Measurements from ENCODE around the gene SORCS2.

Gene SORCS2

DNA sequence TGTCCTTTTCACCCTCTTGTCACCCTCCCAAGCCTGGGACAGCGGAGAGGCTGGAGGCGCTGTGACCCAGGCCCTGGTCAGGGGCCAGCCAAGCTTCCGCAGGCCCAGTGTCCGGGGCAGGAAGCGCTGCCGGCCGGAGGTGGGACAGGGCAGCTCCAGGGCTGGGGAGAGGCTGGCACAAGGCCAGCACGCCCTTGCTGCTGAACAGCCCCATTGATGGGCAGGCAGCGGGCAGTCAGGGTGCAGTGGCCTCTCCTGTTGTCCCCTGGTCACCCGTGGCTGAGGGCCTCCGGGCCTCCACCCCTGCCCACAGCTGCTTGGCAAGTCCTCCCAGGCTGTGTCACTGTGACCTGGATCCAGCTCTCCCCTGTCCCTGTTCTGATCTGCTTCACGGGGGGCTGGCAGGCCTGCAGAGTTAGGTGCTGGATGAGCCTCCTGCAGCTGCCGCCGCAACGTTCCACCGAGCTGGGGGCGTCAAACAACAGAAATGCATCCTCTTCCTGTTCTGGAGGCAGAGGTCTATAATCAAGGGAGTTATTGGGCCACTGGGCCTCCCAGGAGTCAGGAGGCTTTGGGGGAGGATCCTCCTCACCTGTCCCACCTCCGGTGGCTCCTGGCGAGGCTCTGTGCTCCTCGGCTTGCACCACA lies 134.5 kb downstream of the SORCS2 start:
- no peak for DNase-seq (ENCODE audit: low spot score)

DNA sequence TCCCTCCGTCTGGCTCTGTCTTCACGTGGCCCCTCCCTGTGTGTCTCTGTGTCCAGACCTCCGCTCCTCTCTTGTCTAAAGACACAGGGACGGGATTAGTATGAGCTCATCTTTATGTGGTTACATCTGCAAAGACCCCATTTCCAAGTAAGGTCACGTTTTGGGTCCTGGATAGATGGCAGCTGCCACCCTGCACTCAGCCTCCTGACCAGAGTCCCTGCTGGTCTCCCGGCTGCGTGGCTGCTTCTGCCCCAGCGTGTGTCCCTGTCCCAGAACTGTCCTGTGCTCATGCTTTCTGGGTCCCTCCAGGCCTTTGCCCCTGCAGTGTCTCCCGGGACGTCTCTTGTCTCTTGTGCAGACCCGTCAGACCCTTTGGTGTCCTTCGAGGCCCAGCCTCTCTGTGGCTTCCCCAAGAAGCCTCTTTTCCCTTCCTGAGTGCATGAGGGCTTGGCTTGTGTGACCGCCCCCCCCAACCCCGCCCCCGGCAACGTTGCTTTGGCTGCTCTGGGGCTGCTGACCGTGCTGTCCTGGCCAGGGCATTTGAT lies 135.1 kb downstream of the SORCS2 start:
- DNase-seq (ENCODE audit: low spot score): no peak

DNA sequence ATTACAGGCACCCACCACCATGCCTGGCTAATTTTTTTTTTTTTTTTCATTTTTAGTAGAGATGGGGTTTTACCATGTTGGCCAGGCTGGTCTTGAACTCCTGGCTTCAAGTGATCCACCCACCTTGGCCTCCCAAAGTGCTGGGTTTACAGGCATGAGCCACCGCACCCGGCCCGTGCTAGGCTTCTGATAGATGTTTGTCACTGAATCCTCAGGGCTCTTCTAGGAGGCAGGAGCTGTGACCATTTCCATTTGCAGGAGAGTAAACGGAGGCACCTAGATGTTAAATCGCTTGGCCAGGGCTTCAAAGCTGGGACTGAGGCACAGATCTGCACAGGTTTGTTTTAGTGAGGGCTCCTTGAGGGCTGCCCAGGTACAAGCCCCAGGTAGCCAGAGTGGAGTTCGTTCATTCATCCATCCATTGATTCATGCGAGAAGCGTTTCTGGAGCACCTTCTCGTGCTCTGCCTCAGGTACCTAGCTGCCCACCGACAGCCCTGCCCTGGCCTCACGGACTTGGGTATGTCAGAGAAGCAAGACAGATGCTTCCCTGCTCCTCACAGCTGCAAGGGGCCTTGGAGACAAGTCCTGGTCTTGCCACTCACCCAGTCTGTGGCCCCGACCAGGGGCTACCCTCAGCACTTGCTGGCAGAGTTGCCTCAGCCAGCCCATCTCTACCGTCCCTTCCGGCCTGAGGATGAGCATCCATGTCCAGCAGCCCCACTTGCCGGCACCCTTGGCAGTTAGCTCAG lies 136.0 kb downstream of the SORCS2 start:
- DNase-seq (ENCODE audit: low spot score): no peak

DNA sequence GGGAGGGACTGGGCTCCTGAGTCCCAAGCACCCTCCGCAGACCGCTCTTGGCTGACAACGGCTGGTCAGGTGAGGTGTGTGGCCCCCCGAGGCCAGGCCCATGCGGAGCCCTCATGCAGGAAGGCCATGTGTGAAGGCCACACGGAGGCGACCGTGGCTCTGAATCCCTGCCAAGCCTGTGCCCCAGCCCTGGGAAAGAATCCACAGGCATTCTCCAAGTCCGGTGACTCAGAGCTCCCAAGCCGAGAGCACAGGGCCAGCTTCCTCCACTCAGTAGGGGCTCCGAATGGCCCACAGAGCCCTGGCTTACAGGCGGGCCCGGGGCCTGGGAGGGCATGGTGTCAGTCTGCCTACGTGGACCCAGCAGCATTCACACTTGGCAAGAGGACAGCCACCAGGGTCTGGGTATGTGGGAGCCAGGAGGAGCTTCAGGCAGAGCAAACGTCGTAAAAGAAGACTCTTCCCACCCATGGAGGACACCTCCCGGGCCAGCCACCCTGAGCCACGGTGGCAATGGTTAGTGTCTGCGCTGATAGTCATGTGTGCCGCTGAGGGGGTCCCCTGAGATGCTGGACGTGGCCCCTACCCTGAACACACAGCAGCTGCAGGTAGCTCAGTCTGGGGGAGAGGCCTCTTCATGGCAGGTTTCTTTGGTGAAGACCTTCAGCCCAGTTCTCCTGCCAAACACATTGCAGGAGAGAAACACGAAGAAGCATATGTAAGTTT lies 136.7 kb downstream of the SORCS2 start:
- peak; percentile 62 for DNase-seq (ENCODE audit: low spot score)

DNA sequence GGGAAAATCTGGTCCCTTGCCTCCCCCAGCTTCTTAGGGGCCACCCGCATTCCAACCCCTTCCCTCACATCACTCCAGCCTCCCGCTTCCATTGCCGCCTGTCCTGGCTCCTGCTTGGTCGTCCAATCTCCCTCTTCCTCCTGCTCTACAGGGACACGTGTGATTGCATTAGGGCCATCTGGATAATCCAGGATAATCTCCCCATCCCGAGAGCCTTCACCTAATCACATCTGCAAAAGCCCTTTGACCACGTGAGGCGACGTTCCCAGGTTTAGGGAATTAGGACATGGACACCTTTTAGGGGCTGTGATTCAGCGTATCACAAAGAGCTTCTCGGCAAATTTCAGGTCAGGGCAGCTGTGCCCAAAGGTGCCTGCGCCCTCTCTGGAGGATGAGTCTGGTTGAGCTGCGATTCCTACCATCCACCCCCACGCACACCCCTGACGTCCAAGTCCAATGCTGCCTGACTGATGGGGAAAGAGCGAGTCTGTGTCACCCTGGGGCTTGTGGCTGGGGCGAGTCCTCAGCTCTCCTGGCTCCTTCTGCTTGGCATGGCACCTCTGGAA lies 137.8 kb downstream of the SORCS2 start:
- no peak for DNase-seq (ENCODE audit: low spot score)

DNA sequence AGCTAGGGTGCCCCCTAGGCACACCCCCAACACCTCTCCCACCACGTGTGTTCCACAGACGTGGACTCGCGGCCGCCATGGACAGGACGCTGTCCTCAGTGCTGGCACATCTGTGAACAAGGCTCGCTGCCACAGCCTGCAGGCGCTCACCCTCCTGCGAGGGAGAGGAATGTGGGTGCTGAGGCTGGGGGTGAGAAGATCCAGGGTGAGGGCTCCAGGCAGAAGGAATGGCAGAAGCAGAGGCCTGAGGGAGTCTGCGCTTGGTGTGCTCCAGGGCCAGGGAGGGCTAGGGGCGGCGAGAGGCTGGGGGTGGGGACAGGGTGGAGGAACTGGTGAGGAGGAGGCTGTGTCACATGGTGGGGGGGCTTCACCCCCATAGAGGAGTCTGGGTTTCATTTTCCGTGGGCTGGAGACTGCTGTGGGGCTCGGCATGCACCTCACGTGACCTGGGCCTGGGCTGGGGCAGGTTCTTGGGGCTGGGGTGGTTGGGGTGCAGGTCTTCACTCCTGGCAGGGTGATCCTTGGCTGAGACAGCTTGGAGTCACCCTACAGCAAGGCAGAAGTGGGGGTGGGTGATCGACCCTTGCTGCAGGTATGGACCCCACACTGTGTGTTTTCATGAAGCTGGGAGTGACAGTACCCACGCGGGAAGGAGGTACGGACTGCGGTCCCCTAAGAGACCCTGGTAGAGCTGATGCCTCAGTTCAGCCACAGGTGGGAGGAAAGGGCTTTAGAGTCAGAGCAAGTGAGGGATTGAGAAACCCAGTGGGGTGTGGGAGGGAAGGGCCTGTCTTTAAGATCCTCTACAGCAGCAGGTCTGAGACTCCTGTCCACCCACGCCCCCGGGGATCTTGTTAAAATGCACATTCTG lies 138.7 kb downstream of the SORCS2 start:
- no peak for DNase-seq (ENCODE audit: low spot score)

DNA sequence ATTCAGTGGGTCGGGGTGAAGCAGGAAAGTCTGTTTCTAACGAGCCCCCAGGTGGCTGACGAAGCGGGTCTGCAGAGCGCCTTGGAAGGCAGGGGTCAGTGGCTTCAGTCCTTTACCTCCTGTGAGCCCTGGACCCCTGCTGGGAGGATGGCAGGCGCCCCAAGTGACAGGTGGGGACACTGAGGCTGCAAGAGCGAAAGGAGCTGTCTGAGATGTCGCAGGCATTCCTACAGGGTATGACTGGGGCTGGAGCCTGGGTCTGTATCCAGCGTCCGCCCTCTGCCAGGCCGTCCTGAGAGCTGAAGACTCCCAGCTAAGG lies 139.3 kb downstream of the SORCS2 start:
- no peak for DNase-seq (ENCODE audit: low spot score)

DNA sequence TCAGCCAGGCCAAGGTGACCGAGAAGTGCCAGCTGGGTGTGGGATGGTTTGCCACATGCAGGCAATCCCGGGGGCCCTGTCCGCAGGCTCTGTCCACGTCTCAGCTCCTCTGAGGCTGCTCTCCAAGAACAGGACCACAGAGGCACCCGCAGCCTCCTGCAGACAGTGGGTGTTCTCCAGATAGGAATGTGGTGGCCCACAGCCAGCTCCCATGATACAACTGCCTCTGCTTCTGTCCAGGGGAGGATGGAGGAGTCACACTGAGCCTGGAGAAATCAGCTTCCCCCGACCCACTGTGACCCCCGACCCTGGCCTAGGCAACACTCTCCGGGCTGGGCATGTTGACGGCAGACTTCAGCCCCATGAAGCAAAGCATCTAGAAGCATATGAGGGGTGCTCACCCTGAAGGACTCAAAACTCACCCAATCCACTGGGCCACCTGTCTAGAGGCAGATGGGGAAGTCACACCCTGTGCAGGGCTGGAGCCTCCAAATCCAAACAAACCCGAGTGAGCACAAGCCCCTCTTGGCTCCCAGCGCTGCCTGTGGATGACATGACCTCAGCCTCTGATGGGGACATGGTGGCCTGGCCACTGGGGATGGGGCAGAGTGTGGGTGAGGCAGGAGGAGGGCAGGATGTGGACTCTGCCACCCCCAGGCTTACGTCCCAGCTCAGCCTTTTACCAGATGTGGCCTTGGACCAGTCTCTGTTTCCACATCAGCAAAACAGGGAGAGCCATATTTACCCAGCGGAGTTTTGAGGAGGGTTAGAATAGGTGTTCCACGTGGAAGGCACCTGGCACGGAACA lies 140.1 kb downstream of the SORCS2 start:
- DNase-seq (ENCODE audit: low spot score): no peak

DNA sequence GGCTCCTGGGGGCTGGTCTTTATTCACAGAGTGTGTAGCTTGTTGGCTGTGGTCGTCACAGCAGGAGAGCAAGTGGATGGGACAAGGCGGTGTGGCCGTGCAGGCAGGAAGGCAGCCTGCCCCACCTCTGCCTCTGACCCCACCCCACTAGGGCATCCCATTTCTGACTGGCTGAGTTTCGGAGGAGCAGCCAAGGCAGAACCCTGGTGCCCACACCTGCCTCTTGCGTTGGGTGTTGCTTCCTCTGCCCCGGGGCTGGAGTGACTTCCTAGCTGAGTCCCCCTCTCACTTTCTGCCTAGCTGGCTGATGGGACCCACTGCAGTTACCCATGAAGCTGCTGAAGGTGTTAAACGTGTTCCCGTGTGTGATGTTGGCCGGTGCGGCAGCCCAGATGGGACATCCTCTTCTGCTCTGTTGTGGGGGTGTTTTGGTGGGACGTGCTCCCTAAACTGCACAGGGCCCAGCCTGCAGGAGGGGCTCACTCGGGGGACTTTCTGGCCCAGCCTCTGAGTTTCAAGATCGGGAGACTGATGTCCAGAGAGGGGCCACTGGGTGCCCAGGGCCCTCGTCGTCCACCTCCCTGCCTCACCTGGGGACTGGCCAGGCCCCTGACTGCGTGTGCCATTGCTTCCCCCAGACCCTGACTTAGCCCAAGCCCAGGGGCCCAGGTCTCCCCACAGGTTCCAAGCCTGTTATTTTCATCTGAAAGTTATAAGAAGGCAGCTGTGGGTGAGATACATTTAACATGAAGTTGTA lies 140.9 kb downstream of the SORCS2 start:
- no peak for DNase-seq (ENCODE audit: low spot score)

DNA sequence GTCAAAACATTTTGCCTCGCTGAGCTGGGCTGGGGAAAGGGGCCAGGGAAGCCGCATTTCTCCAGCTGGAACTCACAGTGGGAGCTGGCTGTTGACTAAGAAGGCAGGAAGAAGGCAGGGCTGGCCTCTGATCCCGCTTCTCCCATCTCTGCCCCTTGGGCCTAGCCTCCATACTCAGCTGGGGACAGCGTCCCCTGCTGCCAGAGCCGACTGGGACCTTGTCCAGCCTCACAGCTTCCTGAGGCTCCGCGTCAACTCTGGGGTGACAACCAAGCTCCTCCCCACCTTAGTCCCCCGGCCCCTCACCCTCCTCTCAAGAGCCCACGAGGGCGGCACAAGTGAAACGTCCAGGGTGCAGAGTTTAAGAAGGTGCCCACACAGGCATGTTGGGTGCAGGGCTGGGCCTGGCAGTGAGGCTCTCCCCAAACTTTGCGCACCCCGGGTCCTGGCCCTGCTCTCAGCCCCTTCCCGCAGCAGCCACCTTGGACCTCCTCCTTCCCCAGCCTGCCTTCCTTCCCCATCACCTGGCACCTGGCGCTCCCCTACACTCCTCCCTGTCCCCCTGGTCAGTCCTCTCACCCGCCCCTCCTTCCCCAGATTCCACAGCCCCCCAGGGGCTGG lies 141.6 kb downstream of the SORCS2 start:
- DNase-seq (ENCODE audit: low spot score): no peak

DNA sequence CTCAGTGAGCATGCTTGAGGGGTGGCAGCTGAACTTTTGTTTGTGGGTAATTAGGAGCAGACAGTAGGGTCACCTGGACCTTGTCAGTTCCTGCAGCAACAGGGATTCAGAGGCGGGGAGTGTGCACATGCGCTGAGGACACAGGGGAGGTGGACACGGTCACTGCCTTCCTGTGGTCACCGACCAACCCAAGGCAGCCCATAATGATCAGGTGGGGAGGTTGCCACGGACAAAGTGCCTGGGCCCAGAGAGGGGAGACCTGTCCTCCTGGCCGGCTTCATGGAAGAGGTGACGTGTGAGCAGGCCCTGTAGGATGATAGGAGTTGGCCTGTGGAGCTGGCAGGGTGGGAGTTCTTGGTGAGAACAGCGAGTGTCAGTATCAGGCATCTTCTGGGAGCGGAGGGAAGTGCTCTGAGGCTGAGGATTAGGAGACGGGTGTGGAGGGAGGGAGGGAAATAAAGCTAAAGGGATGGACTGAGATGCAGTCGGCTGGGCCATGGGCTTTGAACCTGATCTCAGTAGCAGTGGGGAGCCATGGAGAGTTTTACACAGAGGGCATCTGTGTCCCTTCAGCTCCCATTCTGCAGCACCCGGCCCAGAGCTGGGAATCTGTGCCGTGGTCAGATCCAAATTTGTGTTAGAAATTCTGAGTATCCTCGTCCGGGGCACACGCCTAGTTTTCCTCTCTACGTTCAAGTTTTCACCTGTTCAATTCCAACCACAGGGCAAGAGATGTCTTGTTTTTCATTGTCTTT lies 142.4 kb downstream of the SORCS2 start:
- no peak for DNase-seq (ENCODE audit: low spot score)

DNA sequence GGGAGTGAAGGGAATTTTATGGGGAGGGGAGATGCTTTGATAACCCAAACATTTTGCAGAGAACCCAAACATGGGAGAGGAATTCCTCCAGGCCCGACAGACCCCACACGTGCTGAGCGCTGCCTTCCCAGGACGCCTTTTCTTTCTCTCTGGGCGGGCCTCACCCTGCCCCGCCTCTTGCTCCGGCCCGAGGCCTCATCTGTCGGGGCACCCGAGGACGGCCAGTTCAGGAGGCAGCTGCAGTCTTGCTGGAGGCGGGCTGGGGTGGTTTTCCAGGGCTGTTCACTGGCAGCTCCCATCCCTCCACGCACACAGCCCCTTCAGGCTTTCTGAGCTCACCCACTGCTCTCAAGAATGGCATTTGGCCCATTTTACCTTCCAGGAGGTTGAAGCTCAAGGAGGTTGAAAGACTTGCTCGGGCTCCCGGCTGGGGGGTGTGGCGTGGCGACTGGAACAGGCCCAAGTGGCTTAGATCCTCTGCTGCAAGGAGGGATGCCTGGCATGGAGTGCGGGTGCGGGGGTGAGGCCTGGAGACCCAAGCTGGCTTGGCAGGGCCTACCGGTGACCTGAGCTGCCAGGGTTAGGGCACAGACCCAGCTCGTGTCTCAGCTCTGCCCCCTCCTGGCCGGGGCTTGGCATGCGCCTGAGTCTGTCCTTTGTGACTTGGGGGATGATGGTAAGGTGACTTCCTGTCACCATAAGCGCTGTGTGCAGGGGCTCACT lies 143.2 kb downstream of the SORCS2 start:
- peak; percentile 96 for DNase-seq (ENCODE audit: low spot score)

DNA sequence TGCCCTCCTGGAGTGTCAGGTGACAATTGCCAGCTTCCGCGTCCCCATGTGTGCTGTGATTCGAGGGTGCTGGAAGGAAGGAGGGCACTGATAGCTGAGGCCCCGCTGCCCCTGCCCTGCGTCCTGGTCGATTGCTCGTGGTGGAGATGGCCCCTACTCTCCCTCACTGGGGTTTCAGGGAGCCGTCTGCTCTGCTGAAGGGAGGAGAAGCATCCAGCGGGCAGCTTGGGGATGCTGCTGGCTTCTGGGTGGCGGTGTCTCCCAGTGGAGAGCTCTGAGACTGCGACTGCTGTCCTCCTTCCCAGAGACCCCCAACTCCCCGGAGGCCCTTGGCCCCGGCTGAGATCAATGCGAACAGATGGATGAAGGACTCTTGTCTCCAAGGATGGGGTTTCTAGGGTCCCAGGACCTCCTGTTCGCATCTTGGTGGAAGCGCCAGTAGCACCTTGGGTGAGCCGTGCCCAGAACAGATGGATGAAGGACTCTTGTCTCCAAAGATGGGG lies 143.8 kb downstream of the SORCS2 start:
- no peak for DNase-seq (ENCODE audit: low spot score)

DNA sequence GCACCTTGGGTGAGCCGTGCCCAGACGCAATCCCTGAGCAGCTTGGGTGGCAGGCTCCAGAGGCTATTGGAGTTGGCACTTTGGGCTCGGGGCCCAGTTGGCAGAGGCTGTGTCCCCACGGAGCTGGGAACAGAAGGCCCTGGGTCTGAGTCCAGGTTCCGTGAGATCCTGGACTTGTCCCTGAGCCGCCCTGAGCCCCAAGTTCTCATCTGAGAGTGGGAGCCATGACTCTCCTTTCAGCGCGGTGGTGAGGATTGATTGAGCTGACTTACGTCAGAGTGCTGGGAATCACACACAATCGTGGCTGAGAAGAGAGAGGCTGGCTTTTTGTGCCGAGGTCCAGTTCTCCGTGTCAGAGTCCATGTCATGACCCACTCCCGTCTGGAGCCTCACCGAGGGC lies 144.4 kb downstream of the SORCS2 start:
- DNase-seq (ENCODE audit: low spot score): no peak

DNA sequence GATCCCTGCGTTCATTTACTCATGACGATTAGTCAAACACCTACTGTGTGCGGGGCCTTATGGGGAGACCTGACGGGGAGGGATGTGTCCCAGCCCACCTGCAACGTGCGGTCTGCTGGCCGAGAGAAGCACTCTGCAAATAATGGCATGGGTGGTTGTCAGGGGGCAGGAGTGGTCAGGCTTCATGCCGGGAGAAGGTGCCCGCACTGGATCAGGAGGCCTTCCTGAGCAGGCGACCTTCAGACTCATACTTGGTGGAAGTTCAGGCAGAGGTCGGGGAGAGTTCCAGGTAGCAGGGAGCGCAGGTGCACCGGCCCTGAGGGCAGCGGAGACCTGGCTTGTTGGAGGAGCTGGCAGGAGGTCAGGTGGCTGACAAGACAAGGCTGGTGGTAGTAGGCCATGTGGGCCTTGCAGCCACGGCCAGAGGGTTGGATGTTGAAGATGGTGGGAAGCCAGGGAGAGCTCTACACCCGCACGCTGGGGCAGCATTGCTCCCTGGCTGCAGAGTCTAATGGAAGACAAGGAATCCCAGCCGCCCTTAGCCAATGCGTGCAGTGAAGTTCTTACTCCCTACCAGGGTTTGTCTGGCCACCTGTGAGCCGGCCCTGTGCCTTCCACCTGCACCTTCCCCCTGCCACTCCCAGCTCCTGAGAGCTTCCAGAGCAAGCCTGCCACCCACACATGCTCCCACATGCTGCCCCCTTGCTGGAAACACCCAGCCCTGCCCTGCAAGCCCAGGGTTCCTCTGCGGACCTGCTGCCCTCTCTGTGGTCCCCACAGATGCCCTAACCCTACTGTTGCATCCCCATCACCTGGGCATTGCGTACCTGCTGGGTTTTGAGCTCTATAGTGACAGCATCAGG lies 145.1 kb downstream of the SORCS2 start:
- no peak for DNase-seq (ENCODE audit: low spot score)

DNA sequence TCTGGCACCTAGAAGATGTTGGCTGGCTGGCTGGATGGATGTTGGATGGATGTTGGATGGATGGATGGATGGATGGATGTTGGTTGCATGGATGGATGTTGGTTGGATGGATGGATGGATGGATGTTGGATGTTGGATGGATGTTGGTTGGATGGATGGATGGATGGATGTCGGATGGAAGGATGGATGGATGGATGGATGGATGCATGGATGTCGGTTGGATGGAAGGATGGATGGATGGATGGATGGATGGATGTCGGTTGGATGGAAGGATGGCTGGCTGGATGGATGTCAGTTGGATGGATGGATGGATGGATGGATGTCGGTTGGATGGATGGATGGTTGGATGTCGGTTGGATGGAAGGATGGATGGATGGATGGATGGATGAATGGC lies 145.7 kb downstream of the SORCS2 start:
- no peak for DNase-seq (ENCODE audit: low spot score)
